Stimulated activated CD4-positive, alpha-beta T cell treated with anti-CD3 and anti-CD28 coated beads, Interleukin-4, amount 100 ng/mL, for 24 hours (primary cell): ENCODE results near the gene OR51E1.

Source experiments
- DNase-seq: peaks from one replicate; pipeline ENCODE4 v3.0.0-alpha.2; 2020

Gene OR51E1

GRCh38 chr11:4643682-4644081 lies at the start of gene OR51E1:
Gene OR51E1, plus strand, starts transcription at chr11:4643982. Its CDS starts 8,545 bp downstream, at chr11:4652527.
- DNase-seq, result no peak

GRCh38 chr11:4605057-4605456 lies 38.7 kb upstream of the OR51E1 start:
- no peak for DNase-seq

GRCh38 chr11:4606231-4607015 lies 37.4 kb upstream of the OR51E1 start:
- DNase-seq, result no peak

DNA sequence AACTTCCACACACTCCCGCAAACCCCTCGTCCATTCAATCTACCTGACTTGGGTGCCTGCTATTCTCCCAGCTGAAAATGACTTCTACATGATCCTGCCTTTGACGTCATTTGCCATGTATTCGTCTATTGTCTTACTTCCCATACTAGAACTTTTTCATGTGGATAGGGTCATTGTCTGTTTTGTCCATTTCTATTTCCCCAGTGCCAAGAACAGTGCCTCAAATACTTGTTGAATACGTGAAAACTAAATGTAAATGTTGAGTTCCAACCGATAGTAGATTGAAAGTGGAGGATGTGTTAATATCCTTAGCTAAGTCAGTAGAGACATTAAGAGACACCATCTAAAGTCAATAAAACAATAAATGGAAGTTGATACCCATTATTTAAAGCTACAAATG lies 36.7 kb upstream of the OR51E1 start:
- DNase-seq, result no peak

DNA sequence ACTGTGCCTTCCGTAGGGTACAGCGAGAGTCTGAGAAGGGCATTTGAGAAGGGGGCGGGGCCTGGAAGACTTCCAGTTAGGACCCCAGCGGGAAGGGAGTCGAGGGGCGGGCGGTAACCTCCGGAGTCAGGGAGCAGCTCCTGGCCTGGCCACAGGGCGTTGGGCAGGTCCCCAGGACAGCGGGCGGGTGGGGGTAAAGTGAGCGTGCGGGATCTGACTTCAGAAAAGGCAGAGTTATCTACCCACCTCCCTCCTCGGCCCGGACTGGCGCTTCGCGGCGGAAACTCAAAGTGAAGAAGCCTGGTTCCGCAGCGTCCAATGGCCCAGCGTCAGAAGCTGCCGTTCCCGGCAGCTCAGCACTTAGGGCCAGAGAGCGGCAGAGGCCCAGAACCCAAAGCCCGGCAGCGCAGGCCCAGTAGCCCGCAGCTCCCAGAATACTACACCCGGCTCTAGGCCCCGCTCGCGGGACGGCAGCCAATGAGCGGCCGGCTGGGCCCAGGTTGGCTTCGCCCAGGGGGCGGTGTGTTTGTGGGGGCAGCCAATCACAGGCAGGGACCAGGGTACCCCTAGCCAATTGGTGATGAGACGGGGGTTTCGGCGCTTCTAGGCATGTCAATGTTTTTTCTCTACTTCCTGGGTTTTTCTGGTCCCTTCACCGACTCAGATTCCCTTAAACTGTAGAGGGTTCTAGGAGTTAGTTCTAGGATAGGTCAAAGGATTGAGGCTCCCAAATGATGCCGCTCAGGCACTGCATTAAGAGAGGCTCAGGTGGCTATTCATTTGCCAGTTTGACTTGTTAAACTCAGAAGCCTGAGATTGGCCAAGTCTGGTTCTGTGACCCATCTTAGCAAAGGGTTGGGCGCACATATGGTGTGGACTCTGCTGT lies 35.8 kb upstream of the OR51E1 start, which contains the start of gene TRIM68:
TSS of gene TRIM68 (minus strand) at position 451 of the 886 bp plus-strand sequence. CDS start 2,727 bp downstream, outside the sequence.
- peak; percentile 96 for DNase-seq

GRCh38 chr11:4610258-4610935 lies 33.4 kb upstream of the OR51E1 start:
- DNase-seq, result no peak

DNA sequence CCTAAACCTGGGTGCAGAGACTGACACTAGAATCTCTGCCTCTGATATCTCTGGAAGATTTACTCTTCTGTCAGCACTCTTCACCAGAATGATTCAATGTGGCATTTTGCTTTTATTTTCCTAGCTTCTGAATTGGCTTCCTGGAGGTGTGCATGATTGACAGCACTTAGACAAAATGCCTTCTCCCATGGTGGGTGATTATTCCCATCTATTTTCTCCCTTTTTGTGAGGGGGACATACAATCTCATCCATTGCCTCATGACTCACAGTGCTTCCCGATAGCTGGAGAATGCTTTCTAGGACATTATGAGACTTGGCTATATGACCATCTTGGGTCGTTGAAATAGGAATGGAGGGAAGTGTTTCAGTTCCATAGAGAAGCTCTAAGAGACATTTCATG lies 31.8 kb upstream of the OR51E1 start:
- DNase-seq, result no peak

- no peak for DNase-seq
Measured at GRCh38 chr11:4615856-4616444, 27.8 kb upstream of the OR51E1 start.

DNA sequence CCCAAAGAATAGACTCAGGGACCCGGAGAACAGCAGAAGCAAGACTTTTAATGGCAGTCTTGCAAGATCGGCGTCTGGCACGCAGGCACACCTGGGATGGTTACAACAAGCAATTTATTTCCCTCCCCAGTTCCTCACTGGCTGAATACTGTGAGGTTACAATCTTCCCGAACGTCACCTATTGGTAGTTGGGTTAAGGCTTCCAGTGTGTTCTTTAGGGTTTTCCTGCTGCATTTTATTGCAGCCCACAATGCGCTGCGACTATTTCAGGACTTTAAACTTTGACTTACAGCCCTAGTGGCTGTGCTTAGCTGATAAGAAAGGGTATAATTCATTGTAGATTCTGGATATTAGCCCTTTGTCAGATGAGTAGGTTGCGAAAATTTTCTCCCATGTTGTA lies 24.3 kb upstream of the OR51E1 start:
- DNase-seq, result no peak

GRCh38 chr11:4626207-4627099 lies 17.3 kb upstream of the OR51E1 start:
- peak; percentile 51 for DNase-seq

GRCh38 chr11:4636136-4636535 lies 7.6 kb upstream of the OR51E1 start:
- DNase-seq, result no peak

DNA sequence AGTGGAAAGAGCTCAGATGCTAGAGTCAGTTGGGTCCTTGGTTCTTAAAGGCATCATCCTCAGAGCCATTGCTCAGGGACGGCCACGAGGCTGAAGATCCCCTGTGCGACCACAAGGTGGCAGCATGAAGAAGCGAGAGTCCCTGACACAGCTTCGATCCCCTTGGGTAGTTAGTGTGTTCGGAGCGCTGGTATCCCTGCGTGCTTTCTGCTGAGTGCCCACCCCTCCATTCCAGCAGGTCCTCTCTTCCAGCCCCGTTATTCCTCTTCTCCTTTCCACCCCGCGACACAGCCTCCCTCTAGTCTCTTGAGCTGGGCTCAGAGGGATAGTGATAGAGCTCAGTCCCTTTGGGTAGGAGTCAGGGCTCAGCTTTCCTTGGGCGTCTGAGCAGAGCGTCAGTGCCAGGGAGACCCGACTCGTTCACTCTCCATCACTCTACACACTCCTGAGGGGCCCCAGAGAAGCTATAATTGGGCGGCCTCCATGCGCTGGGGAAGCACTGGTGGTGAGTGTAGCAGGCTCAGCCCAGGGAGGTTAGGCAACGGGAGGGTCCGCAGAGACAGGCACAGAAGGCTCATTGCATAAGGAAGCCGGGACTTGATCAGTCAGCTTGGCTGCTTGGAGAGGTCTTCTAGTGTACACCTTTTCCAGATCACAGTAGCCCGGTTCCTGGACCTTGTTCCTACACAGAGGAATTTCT lies 6.7 kb upstream of the OR51E1 start, which contains the start of gene OR51D1:
TSS of gene OR51D1 (plus strand) at position 516 of the 700 bp plus-strand sequence. CDS start 2,314 bp downstream, outside the sequence.
- peak; percentile 73 for DNase-seq

- no peak for DNase-seq
Measured at GRCh38 chr11:4637662-4638047, 6.1 kb upstream of the OR51E1 start.

DNA sequence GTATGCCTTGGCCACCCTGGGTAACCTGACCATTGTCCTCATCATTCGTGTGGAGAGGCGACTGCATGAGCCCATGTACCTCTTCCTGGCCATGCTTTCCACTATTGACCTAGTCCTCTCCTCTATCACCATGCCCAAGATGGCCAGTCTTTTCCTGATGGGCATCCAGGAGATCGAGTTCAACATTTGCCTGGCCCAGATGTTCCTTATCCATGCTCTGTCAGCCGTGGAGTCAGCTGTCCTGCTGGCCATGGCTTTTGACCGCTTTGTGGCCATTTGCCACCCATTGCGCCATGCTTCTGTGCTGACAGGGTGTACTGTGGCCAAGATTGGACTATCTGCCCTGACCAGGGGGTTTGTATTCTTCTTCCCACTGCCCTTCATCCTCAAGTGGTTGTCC lies 3.9 kb upstream of the OR51E1 start:
- DNase-seq, result no peak

DNA sequence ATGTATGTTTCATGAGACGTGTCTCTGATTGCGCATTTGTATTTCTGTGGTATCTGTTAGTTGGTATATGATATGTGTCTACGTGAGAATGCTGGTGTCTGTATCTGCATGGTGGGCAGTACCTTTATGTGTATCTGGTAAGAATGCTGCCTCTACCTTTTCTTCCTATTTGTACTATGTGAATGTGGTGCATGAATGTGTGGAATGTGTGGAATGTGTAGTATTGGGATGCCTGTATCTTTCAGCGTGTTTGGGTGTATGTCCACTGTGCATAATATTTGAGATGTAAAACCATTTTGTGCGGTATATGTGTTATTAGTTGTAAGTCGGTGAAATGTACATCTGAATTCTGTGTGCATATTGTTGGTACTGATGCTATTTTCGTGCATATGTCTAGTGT lies 2.3 kb upstream of the OR51E1 start:
- DNase-seq, result no peak

- no peak for DNase-seq
Measured at GRCh38 chr11:4642043-4642442, 1.7 kb upstream of the OR51E1 start.

DNA sequence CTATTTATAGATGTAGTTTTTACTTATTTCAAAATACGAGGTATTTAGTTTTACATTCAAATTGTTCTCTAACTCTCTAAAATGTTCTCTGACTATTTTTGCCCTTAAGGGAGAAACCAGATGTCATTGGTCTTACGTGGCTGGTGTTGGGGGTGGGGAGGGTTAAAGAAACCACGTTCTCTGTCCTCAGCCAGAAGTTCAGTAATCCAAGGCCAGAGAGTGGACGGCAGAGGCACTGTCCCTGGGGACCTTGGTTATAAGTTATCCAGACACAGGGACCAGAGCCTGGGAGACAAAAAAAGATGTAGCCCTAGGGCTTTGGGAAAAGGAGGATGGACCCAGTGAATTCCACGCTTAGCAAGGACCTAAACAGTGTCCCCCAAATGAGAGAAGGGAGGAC lies 706 bp upstream of the OR51E1 start:
- DNase-seq, result no peak

DNA sequence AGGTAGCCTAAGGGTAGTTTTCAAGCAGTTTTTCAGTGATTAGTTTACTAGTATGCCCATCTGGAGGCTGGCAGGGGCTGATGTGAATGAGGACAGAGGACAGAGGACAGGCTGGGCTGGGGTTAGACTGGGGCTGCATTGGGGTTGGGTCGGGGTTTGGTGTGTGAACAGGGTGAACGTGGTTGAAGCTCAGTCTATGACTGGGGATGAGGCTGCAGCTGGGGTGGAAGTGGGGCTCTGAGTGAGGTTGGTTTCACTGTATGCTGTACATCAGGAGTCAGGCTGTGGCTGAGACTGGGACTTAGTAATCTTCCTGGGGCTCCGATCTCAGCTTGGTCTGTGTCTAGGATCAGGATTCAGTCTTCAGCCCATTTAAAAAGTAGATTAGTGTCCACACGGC lies 451 bp downstream of the OR51E1 start:
- DNase-seq, result no peak

GRCh38 chr11:4645974-4646373 lies 2.2 kb downstream of the OR51E1 start:
- no peak for DNase-seq

DNA sequence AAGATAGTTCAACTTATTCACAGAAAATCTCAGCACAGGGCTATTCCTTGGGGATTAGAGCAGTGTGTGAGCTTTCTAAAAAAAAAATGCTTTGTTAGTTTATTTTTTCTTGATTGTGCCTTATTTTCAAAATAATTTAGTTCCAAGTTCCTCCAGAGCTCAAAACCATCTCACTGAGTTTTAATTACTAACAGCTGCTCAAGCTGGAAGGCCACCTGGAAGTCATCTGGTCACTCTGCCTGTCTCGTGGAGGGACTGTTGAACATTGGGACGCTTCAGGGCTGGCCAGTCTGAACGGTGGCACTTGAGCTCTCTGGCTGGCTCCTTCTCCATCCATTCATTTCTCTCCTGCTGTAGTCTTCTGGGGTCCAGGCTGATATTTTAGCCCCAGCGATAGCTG lies 4.0 kb downstream of the OR51E1 start:
- DNase-seq, result no peak
